Measurements from ENCODE around the gene PCID2.

GRCh38 chr13:113155201-113155600 is 53.3 kb downstream of the PCID2 start:
- TF ChIP-seq CTCF (IDR thresholded peaks at IDR 0.05) (no peak), ZFX (IDR thresholded peaks at IDR 0.05; ENCODE audit: borderline replicate concordance) (no peak)

Data from 22Rv1 (cell line).